Hypothalamus (tissue), 51 donors: ENCODE measurements around the gene RNF25.

Source experiments
- DNase-seq, 51 donors: peaks; one replicate each; lab custom pipeline; 2025; lab: John Stamatoyannopoulos, UW

The RNF25 gene

GRCh38 chr2:218687400-218688060, 15.7 kb upstream of the RNF25 start:
- peak in 24 of 51 donors; percentile 1 to 60 (median 30) for DNase-seq

- DNase-seq, result no peak
These were observed 8.3 kb upstream of the RNF25 start for GRCh38 chr2:218680061-218680460.

- DNase-seq, result no peak
These were observed 7.3 kb upstream of the RNF25 start for GRCh38 chr2:218679119-218679518.

GRCh38 chr2:218671097-218671653, 627 bp downstream of the RNF25 start:
- no peak for DNase-seq

DNA sequence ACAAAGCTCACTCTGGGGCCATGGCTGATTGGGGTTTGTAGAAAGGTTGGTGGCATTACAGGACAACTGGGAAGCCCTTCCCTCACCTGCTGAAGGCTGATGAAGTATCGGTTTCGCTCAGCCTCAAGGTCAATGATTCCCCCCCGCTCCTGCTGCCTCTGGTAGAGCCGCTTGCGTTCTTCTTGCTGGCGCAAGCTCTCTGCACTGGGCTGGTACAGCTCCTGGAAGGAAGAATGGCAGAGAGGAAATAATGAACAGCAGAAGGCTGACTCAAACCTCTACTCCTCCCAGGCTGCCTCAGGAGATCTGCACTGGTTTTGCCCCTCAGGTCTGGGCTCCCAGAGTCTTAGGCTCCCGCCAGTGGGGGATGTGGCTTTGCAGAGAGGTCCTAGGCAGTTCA, 7.1 kb downstream of the RNF25 start:
- no peak for DNase-seq

GRCh38 chr2:218663901-218664300, 7.9 kb downstream of the RNF25 start:
- DNase-seq, result no peak

- DNase-seq, result no peak
These were observed 9.0 kb downstream of the RNF25 start for GRCh38 chr2:218662827-218663226.

DNA sequence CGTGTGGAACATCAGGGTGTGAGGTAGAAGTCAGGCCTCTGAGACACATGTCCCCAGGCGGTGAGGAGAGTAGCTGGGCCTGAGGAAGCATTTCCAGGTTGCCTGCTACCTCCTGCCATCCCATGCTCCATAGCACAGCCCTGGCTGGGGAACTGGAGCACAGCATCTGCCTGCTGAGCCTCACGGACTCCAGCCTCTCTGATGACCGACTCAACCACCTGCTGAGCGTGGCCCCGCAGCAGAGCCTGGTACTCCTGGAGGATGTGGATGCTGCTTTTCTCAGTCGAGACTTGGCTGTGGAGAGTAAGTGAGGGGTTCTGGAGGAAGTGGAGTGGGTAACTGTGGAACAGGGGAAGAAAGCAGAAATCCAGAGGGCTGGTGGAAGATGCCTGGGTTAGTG, 9.4 kb downstream of the RNF25 start:
- no peak for DNase-seq

DNA sequence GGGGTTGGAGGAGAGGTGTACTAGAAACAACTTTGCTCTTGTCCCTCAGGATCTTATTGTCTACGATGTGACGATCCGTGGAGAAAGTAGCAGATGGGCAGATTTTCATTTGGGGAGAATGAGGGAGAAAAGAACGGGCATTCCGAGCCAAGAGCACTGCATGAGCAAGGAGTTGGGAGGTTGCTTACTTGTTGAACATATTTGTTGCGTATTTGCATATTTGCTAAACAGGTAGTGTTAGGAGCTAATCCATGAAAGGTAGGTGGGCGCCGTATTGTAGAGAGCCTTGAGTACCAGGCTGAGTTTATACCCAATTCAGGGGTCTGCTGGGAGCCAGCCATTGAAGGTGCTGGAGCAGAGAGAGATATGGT, 11.8 kb downstream of the RNF25 start:
- DNase-seq, result peak in 1 of 51 donors; percentile 57

DNA sequence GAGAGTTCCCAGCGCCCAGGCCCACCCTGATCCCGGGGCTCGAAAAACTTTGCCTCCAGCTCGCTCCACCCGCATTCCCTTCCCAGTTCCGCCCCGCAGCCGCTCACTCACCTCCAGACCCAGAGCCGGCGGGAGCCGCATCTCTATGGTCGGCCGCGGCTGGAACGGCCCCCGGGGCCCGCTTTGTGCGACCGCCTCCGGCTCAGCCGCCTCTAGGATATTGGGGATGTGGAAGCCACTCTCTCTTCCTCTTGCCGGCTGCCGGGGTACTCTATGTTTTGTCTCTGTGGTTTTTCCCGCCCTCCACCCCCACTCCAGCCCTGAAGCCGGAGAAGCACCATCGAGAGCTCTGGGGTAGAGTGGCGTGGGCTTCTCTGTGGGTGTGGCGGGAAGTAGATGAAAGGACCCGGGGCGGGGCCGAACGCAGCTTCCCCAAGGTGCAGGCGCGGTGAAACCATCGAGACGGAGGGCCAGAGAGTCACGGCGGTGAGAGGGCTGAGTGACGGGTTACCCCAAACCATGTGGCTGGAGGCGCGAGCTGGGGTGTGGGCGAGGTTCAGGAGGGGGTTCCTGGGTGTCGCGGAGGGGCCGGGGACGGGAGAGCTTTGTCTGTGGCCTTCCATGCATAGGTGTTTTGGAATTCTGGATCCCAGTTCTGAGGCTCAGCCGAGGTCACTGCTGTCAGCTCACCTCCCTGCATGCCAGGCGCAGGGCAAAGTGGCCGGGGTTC, 12.4 kb downstream of the RNF25 start, which contains the start of the genes BCS1L and ZNF142:
Gene BCS1L (plus strand): TSS at position 426 of the 730 bp plus-strand sequence. CDS start 1,305 bp downstream, outside the sequence.
Gene ZNF142 (minus strand): TSS at position 366 of the 730 bp plus-strand sequence. CDS start 3,194 bp downstream, outside the sequence.
- peak; percentile 28 to 96 (median 86) for DNase-seq

DNA sequence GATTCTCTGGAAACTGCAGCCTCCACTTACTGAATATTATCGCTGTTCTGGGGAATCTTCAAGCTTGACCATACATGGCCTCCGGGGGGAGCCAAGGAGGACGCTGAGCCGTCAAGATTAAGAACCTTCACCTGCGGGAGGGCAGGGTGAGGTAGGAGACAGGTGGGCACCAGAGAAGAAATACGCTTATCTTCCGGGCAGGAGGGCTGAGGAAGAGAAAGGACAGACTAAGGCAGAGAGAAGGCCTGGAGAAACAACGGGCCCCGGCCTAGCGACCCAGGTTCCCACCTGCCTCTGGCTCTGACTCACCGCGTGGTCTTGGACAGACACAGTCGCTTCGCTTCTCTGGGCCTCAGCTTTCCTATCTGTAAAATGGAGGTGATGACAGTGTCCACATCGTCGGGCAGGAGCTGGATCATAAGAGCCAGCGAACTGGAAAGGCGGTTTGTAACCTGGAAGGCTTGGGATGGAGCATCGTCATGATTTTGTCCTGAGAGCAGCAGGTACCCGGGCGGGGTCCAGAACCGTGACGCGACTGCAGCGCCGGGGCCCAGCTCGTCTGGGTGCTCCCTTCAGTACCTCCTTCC, 13.0 kb downstream of the RNF25 start:
- peak in 8 of 51 donors; percentile 4 to 24 (median 7) for DNase-seq

DNA sequence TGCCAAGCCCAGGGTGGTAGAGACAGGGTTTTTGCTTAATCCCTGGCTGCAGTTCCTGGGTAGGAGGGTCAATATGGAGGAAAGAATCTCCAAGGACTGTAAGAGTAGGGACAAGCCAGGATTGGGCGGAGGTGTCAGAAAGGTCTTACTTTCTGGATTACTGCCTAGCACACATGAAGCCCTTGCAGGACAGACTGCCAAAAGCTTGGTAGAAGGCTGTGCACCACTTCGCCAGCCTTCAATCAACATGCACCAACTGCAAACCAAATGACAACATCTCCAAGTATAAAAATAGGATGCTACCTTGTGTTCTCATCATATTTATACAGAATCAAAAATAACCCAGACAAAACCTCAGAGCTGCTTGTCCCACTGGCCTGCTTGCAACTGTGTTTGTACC, 16.1 kb downstream of the RNF25 start:
- no peak for DNase-seq

GRCh38 chr2:218648787-218649100, 23.1 kb downstream of the RNF25 start:
- DNase-seq, result peak in 1 of 51 donors; percentile 14

- peak in 16 of 51 donors; percentile 1 to 50 (median 26) for DNase-seq
These were observed 23.6 kb downstream of the RNF25 start for GRCh38 chr2:218648088-218648786.

DNA sequence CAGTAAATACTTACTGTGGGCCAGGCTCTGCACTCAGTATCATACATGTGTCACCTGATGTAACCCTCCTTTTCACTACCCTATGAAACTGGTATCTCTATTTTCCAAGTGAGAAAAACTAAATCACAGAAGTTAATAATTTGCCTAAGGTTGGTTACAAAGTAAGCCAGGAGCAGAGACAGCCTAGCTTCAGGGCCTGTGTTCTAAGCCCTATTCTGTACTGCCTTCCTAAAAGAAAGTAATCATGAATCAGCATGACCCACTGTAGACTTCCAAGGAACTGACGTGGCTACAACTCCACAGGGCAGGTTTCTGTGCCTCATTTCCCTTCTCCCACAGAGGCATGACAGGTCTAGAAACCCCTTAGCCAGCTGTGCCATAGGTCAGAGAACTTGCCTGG, 26.7 kb downstream of the RNF25 start:
- no peak for DNase-seq

DNA sequence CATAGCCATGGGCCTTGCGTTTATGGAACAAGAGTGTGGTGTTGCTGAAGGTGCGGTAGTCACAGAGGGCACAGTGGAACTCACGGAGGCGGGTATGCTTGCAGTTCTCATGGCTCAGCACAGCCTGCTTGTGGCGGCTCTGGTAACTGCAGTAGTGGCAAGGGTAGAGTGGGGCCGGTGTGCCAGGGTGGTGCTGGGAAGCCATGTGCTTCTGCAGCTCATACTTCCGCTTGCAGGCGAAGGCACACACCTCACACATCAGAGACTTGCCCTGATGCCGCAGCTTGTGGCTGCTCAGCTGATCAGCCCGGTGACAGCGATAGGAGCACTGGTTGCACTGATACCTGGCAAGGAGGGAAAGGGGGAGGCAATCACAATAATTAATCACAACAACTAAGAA, 27.1 kb downstream of the RNF25 start:
- no peak for DNase-seq

DNA sequence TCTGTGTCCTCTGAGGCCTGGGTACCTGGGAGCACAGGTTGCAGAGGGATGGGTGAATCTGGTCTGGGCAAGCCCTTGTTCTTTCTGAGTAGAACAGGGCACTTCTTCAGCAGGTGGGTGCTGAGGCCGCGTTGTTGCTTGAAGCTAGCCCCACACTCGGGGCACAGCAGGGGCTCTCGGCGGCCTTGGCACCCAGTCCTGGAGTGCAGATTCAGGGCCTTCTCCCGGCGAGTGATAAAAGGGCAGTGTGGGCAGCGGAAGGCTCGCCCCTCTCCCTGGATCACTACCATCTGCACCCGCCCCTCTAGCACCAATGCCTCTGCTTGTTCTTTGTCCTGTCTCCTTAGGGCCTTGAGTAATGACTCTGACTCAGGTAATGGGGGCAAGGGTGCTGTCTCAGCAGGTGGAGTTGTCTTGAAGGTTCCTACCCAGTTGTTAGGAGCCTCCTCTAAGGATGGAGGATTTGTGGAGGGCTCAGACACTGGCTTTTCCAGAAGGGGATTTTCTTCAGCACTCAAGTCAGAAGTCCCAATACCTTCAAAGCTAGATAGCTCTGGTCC, 28.0 kb downstream of the RNF25 start:
- no peak for DNase-seq

GRCh38 chr2:218642786-218643185, 29.0 kb downstream of the RNF25 start:
- no peak for DNase-seq

DNA sequence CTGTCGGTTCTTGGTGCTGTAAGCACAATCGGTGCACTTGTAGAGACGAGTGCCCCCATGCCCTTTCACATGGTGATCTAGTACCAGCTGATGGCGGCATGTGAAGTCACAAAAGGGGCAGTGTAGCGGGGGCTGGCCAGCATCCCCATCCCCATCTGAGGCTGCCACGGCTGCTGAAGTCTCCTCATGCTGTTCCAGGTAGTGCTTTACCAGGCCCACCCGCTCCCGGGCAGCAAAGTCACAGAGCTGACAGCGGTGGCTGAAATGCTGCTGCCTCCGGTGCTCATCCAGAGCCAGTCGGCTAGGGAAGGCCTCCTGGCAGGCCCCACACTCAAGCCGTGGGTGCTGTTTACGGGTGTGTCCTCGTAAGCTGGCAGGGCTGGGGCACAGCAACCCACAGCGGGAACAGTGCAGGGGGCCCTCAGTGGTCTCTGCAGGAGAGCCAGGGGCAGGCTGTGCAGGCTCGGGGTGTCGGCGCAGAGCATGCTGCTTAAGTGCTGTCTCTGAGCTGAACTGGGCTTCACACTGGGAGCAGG, 29.6 kb downstream of the RNF25 start:
- DNase-seq, result no peak

DNA sequence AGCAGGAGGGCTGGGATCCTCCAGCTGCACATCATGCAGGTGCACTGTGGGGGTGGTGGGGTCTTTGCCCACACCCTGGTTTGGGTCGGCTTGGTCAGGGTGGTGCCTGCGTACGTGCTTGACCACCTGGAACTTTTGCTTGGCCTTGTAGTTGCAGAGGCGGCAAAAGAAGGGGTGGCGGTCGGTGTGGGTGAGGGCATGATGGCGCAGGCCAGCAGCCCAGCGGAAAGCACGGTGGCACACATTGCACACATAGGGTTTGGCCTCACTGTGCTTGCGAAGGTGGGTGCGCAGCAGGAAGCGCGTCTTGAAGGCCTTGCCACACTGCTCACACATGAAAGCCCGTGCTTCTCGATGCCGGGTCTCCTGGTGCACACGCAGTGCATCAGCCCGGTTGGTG, 33.4 kb downstream of the RNF25 start:
- no peak for DNase-seq
